Endothelial cell of umbilical vein (primary cell): ENCODE results near the gene IL13RA1. TPM values are rescaled to one million over a fixed set of nuclear protein-coding genes. Genes with fewer than 3 reads are reported as not detected.

Source experiments
- BruUV-seq: library from RNA; stranded (reverse); fragments of 400-500 nt; replicated peaks from 2 replicates; lab custom pipeline; 2021; lab: Mats Ljungman, UMichigan
- CTCF ChIA-PET: fragments of 300-600, 350-600 bp; sonication (Branson Sonifier 250); formaldehyde crosslinking; loops from one replicate; lab custom pipeline; 2021; ENCODE audit warnings: antibody characterized with exemption, inconsistent platforms; lab: Charles Lee
- POLR2A ChIA-PET: fragments of 300-600, 350-600 bp; sonication (Branson Sonifier 250); formaldehyde crosslinking; loops from one replicate; lab custom pipeline; 2021; ENCODE audit warnings: antibody characterized with exemption, inconsistent platforms; lab: Charles Lee
- DNase-seq: peaks from one replicate; pipeline ENCODE4 v3.0.0-alpha.2; 2011; ENCODE audit warnings: low read depth, low spot score
- FAIRE-seq: peaks from 2 replicates; lab custom pipeline; 2011; peaks lifted over from hg19 to GRCh38; lab: Jason Lieb, UNC
- H2AFZ ChIP-seq: 2 replicates; pipeline ENCODE4 v1.6.0; 2012; ENCODE audit warnings: low read depth, low read length, control low read depth, inconsistent platforms
- H3K27ac ChIP-seq: 2 replicates; pipeline ENCODE4 v1.5.1; 2011; ENCODE audit warnings: low read depth, mild to moderate bottlenecking, control low read depth, low read length, moderate library complexity; ENCODE audit not compliant: insufficient read depth
- H3K27me3 ChIP-seq, 2 experiments: 2 replicates each; pipeline versions ENCODE4 v1.6.0 to v1.6.1; 2011; ENCODE audit warnings: low read length in 2 of 2, mixed read lengths in 1 of 2; ENCODE audit not compliant: control insufficient read depth in 2 of 2, insufficient read depth in 2 of 2
- H3K36me3 ChIP-seq, 2 experiments: 2 replicates in 1 of 2; 3 replicates in 1 of 2; pipeline ENCODE4 v1.5.1; 2011; ENCODE audit warnings: low read length in 2 of 2, mild to moderate bottlenecking in 1 of 2, moderate library complexity in 1 of 2; ENCODE audit not compliant: control insufficient read depth in 2 of 2, insufficient read depth in 2 of 2; ENCODE audit errors: extremely low read depth in 1 of 2
- H3K4me1 ChIP-seq: 3 replicates; pipeline ENCODE4 v1.5.1; 2011; ENCODE audit warnings: mild to moderate bottlenecking, low read length; ENCODE audit not compliant: control insufficient read depth, insufficient read depth; ENCODE audit errors: extremely low read depth
- H3K4me2 ChIP-seq: 2 replicates; pipeline ENCODE4 v1.6.1; 2011; ENCODE audit warnings: low read length, control low read depth, mixed read lengths; ENCODE audit not compliant: insufficient read depth
- H3K4me3 ChIP-seq, 3 experiments: fragments of 200-600 bp in 1 of 3; sonication (generic), shearing (Covaris generic) in 1 of 3; replicated peaks in 1 of 3; 2 replicates each; pipeline ENCODE4 v1.5.1; 2011 to 2016; ENCODE audit warnings: control low read depth in 3 of 3, low read length in 3 of 3, mild to moderate bottlenecking in 2 of 3, inconsistent platforms in 1 of 3, low read depth in 1 of 3, moderate library complexity in 1 of 3; ENCODE audit not compliant: insufficient read depth in 1 of 3
- H3K79me2 ChIP-seq: 2 replicates; pipeline ENCODE4 v1.6.0; 2012; ENCODE audit warnings: low read length, inconsistent platforms; ENCODE audit not compliant: control insufficient read depth, insufficient read depth
- H3K9ac ChIP-seq: replicated peaks from 2 replicates; pipeline ENCODE3; 2011; ENCODE audit warnings: low read length, control low read depth; ENCODE audit not compliant: insufficient read depth; ENCODE audit errors: extremely low read depth
- H3K9me1 ChIP-seq: replicated peaks from 3 replicates; pipeline ENCODE4 v1.6.0; 2011; ENCODE audit warnings: mild to moderate bottlenecking, low read length; ENCODE audit not compliant: control insufficient read depth, insufficient read depth; ENCODE audit errors: extremely low read depth
- H3K9me3 ChIP-seq: replicated peaks from 2 replicates; pipeline ENCODE4 v1.5.1; 2012; ENCODE audit warnings: low read length, inconsistent platforms; ENCODE audit not compliant: control insufficient read depth, insufficient read depth
- H4K20me1 ChIP-seq: replicated peaks from 2 replicates; pipeline ENCODE3; 2011; ENCODE audit warnings: mild to moderate bottlenecking, low read length; ENCODE audit not compliant: control insufficient read depth, insufficient read depth; ENCODE audit errors: extremely low read depth
- EZH2 ChIP-seq: IDR thresholded peaks from 2 replicates; pipeline ENCODE4 v1.6.1; 2012; ENCODE audit warnings: borderline replicate concordance, low read depth, mild to moderate bottlenecking, moderate library complexity, low read length, inconsistent platforms; ENCODE audit not compliant: severe bottlenecking
- FOS ChIP-seq: IDR thresholded peaks from 2 replicates; pipeline ENCODE4 v1.6.1; 2011; ENCODE audit warnings: mild to moderate bottlenecking, low read length, moderate library complexity, borderline replicate concordance; ENCODE audit not compliant: insufficient read depth
- GATA2 ChIP-seq: IDR thresholded peaks from 2 replicates; pipeline ENCODE4 v1.7.0; 2011; ENCODE audit warnings: low read depth, mild to moderate bottlenecking, moderate library complexity, mixed read lengths, low read length; ENCODE audit not compliant: insufficient read length, insufficient read depth
- JUN ChIP-seq: IDR thresholded peaks from 2 replicates; pipeline ENCODE4 v1.6.1; 2011; ENCODE audit warnings: borderline replicate concordance, low read depth; ENCODE audit not compliant: insufficient read length, insufficient read depth
- MYC ChIP-seq: IDR thresholded peaks from one replicate; pipeline ENCODE4 v1.6.1; 2011; ENCODE audit warnings: mild to moderate bottlenecking, low read depth, low read length
- POLR2A ChIP-seq: IDR thresholded peaks from 2 replicates; pipeline ENCODE4 v1.6.1; 2012; ENCODE audit warnings: low read depth, mild to moderate bottlenecking, control low read depth, low read length
- POLR2AphosphoS5 ChIP-seq: IDR thresholded peaks from 2 replicates; pipeline ENCODE4 v1.6.1; 2012; ENCODE audit warnings: low read depth, mild to moderate bottlenecking, control low read depth, low read length, moderate library complexity; ENCODE audit not compliant: insufficient read depth
- dilution Hi-C: fragments of 300-500 bp; cut with MboI; formaldehyde crosslinking; loops from one replicate; pipeline ENCODE4 v1.15.0; 2019; ENCODE audit warnings: low sequenced_read_pairs; ENCODE audit not compliant: extremely low pct_ligation_motif_present
- intact Hi-C: fragments of 100-400 bp; cut with micrococcal nuclease; formaldehyde crosslinking; loops from one replicate; pipeline ENCODE4 v1.10.0; 2022
- polyA plus RNA-seq, 4 experiments: library from polyadenylated mRNA; depleted of rRNA in 3 of 4; stranded (reverse) in 3 of 4; unstranded in 1 of 4; fragments of >200 nt; gene quantifications; 2 replicates each; pipeline versions ENCODE4 v1.2.1 to v1.2.3, GENCODE V29; 2011 to 2012; ENCODE audit warnings: missing spikeins in 1 of 4
- total RNA-seq: library from RNA; stranded (reverse); gene quantifications from 2 replicates; pipeline ENCODE4 v1.2.3, GENCODE V29; 2021
- TF ChIP-seq, protein P1 (sequence below), 2 donors: IDR thresholded peaks; 1 replicate in 1 of 2; 2 replicates in 1 of 2; pipeline ENCODE4 v1.5.1; 2011; ENCODE audit warnings: low read length in 2 of 2, mild to moderate bottlenecking in 2 of 2, moderate library complexity in 2 of 2, control low read depth in 1 of 2, inconsistent platforms in 1 of 2, low read depth in 1 of 2; ENCODE audit not compliant: insufficient read depth in 1 of 2; ENCODE audit errors: extremely low read depth in 1 of 2
- TF ChIP-seq, protein P2 (sequence below): IDR thresholded peaks from 2 replicates; pipeline ENCODE4 v1.6.1; 2011; ENCODE audit not compliant: insufficient read depth, insufficient read length

Gene IL13RA1
- total and polyA plus RNA-seq, 2 donors (not counting 3 experiments of a cell fraction or from before 2014, with no cell fraction given), result 40.7 to 61.9 TPM

DNA sequence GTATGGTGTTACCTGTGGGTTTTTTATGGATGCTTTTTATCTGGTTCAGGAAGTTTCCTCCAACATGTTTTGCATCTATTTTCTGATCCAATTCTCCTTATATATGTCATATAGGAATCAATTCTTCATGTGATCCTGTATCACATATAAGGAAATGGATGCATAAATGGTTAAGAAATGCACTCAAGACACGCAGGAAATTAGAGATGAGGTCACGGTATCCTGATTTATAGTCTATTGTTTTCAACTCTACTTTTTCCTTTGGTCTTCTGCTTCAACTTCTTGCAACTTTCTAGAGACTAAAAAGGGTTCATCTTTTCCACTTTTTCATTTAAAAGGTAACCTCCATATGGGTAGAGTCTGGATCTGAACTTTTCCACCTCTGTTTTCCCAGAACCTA, 33.6 kb upstream of the IL13RA1 start:
- intact Hi-C loops (loop anchor here (1.0 kb wide), 1 partner anchor 33 kb away; the partner anchor contains the start of gene IL13RA1), dilution Hi-C loops (no loop called here)
- TF ChIP-seq JUN (peak; percentile 56), POLR2AphosphoS5 (no peak), EZH2 (no peak)
- H3K9me3 ChIP-seq, result no peaks in the 10 kb centered on the region
- no peaks in the 10 kb centered on the region for H3K79me2 ChIP-seq
- FAIRE-seq, result peak; percentile 54
- ChIA-PET CTCF (interaction anchor here (1.1 kb wide), 1 partner anchor 49 kb away, joined by 3 read pairs; no protein-coding TSS in a partner anchor), POLR2A (no interaction called here)
- peak overlapping the region; percentile 51 for H2AFZ ChIP-seq
- peak overlapping the region; percentile 48 for H3K27ac ChIP-seq
- no peak overlapping the region for H3K9ac ChIP-seq
- peak; percentile 55 for DNase-seq
- BruUV-seq, result no TSS peak
- H3K4me2 ChIP-seq, result peak overlapping the region; percentile 72
- H4K20me1 ChIP-seq, result no peaks in the 10 kb centered on the region
- H3K27me3 ChIP-seq, result no peaks in the 10 kb centered on the region
- no peaks in the 10 kb centered on the region for H3K36me3 ChIP-seq
- no peaks in the 10 kb centered on the region for H3K9me1 ChIP-seq
- peaks cover 24% of the 10 kb centered on the region for H3K4me1 ChIP-seq
- H3K4me3 ChIP-seq, result no peak overlapping the region

DNA sequence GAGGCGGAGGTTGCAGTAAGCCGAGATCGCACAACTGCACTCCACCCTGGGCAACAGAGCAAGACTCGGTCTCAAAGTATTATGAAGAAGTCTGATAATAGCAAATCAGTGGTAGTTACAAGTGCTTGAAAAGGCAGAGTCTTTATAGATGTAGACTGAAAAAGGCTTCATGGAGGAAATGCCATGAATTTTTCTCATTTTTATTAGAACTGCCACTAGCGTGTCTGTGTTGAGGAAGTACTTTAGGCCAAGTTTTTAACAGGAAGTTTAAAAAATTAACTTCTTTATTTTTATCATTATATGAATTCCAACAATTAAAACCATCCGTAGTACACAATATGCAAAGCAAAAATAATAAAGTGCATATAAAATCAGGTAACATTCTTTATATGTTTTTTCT, 32.8 kb upstream of the IL13RA1 start:
- intact Hi-C loops (loop anchor here (1.0 kb wide), 1 partner anchor 33 kb away; the partner anchor contains the start of gene IL13RA1), dilution Hi-C loops (no loop called here)
- no peak for TF ChIP-seq POLR2AphosphoS5
- TF ChIP-seq, protein P1, sequence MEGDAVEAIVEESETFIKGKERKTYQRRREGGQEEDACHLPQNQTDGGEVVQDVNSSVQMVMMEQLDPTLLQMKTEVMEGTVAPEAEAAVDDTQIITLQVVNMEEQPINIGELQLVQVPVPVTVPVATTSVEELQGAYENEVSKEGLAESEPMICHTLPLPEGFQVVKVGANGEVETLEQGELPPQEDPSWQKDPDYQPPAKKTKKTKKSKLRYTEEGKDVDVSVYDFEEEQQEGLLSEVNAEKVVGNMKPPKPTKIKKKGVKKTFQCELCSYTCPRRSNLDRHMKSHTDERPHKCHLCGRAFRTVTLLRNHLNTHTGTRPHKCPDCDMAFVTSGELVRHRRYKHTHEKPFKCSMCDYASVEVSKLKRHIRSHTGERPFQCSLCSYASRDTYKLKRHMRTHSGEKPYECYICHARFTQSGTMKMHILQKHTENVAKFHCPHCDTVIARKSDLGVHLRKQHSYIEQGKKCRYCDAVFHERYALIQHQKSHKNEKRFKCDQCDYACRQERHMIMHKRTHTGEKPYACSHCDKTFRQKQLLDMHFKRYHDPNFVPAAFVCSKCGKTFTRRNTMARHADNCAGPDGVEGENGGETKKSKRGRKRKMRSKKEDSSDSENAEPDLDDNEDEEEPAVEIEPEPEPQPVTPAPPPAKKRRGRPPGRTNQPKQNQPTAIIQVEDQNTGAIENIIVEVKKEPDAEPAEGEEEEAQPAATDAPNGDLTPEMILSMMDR (IDR thresholded peaks at IDR 0.05; ENCODE audit: extremely low read depth in 1 of 2, insufficient read depth in 1 of 2, low read depth in 1 of 2, low read length in 2 of 2), result no peak
- TF ChIP-seq JUN, result no peak
- TF ChIP-seq EZH2, result no peak
- TF ChIP-seq MYC, result no peak
- TF ChIP-seq, protein P2, sequence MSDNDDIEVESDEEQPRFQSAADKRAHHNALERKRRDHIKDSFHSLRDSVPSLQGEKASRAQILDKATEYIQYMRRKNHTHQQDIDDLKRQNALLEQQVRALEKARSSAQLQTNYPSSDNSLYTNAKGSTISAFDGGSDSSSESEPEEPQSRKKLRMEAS, result no peak
- TF ChIP-seq FOS, result no peak
- TF ChIP-seq GATA2, result no peak
- no peak for TF ChIP-seq POLR2A
- H3K27ac ChIP-seq, result peak overlapping the region; percentile 37
- H3K9me1 ChIP-seq, result no peaks in the 10 kb centered on the region
- no peaks in the 10 kb centered on the region for H3K9me3 ChIP-seq
- peak overlapping the region; percentile 24 for H3K4me2 ChIP-seq
- H3K27me3 ChIP-seq, result no peaks in the 10 kb centered on the region
- H3K4me3 ChIP-seq, result no peak overlapping the region
- peak; percentile 41 for DNase-seq
- POLR2A ChIA-PET, result no interaction called here
- FAIRE-seq, result peak; percentile 70
- H3K79me2 ChIP-seq, result no peaks in the 10 kb centered on the region
- H2AFZ ChIP-seq, result no peak overlapping the region
- CTCF ChIA-PET, result no interaction called here
- no peaks in the 10 kb centered on the region for H4K20me1 ChIP-seq
- no peak overlapping the region for H3K9ac ChIP-seq
- BruUV-seq, result no TSS peak
- H3K4me1 ChIP-seq, result peaks cover 24% of the 10 kb centered on the region
- no peaks in the 10 kb centered on the region for H3K36me3 ChIP-seq
